ENCODE results near the gene CUEDC1.

DNA sequence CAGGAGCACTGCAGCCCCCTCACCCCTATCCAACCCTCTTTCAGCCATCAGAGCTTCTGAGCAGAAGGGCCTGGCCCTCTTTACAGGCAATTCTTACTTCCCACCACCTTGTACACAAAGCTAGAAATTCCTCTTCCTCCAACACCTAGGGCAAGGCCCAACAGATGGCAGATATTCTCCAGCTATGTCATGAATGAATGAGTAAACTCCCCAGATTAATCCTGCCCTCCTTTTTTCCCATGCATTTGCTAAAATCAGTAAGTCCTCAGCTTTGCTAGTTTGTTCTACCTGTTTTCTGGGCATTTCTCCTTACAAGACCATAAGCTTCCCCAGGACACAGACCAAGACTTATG lies 85.0 kb downstream of the CUEDC1 start:
- no peak for TF ChIP-seq CTCF (IDR thresholded peaks at IDR 0.05)
- no peak for TF ChIP-seq EP300 (IDR thresholded peaks at IDR 0.05)
- no peak for TF ChIP-seq POLR2A (IDR thresholded peaks at IDR 0.05)

Measured in ovary (tissue), 3 donors.